ENCODE data around the gene FAM114A2.
A peak's percentile ranks its signal among the peaks of the same experiment; 100 is the strongest.

DNA sequence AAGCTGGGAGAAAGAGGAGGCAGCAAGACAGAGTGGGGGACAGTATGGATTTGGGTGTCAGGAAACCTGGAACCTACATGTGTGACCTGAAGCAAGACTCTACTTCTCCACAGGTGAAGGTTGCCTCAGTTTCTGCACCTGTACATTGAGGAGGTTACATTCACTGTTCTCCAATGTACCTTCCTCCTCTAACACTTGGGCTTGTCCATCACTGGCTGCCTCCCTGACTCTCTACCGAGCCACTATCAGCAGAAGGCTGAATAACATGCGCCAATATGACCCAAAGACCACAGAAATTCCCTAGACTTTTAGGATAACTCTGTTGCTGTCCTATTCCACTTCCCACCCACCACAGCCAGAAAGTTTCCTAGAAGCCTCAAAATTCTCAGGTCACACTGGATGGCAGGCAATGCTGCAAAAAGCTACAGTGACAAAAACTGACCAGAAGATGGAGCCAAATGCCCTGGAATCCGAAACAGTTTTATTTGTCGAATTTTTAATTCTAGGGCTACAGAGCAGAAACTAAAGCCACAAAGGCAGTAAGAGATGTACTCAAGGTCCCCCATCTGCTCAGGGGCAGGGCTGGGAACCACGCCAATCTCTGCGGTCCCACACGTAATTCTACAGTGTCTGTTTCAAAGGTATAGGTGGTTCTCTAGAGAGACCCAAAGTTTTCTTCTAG lies 64.4 kb downstream of the FAM114A2 start:
- TF ChIP-seq, protein P1, sequence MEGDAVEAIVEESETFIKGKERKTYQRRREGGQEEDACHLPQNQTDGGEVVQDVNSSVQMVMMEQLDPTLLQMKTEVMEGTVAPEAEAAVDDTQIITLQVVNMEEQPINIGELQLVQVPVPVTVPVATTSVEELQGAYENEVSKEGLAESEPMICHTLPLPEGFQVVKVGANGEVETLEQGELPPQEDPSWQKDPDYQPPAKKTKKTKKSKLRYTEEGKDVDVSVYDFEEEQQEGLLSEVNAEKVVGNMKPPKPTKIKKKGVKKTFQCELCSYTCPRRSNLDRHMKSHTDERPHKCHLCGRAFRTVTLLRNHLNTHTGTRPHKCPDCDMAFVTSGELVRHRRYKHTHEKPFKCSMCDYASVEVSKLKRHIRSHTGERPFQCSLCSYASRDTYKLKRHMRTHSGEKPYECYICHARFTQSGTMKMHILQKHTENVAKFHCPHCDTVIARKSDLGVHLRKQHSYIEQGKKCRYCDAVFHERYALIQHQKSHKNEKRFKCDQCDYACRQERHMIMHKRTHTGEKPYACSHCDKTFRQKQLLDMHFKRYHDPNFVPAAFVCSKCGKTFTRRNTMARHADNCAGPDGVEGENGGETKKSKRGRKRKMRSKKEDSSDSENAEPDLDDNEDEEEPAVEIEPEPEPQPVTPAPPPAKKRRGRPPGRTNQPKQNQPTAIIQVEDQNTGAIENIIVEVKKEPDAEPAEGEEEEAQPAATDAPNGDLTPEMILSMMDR (conservative IDR thresholded peaks at IDR 0.05; ENCODE audit: low read length) = peak; percentile 93
- no peak for TF ChIP-seq EZH2phosphoT487 (IDR thresholded peaks at IDR 0.05; ENCODE audit: borderline replicate concordance, low read depth, low read length)

All from OCI-LY7 (cell line).